ENCODE results near the gene GRK5. TPM values are rescaled to one million over a fixed set of nuclear protein-coding genes. Genes with fewer than 3 reads are reported as not detected.

Gene GRK5
- total RNA-seq, 1 donor from 2014 or later: 163 TPM

DNA sequence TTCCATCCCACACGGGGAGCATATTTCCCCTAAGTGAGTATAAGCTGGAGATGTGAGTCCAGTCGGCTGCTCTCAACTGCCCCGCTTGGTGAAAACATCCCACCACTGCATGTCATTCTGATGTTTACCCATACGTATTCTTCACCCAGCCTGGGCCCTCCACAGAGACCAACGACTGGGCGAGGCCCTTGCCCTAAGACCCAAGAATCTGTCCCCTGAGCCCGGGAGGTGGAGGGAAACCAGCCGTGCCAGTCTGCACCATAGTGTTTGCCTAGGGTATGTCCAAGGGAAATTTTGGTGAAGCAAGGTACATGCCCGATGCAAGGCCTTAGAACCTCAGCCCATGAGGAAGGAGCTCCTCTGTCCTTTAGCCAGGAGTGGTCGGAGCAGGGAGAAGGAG lies 267.2 kb downstream of the GRK5 start:
- Mint-ChIP-seq H3K4me1 (ENCODE audit: unreplicated experiment) (peaks cover 6% of the 10 kb centered on the region), H3K4me3 (ENCODE audit: unreplicated experiment) (no peak overlapping the region), H3K36me3 (ENCODE audit: low read depth, unreplicated experiment) (peaks cover 5% of the 10 kb centered on the region), H3K27ac (ENCODE audit: unreplicated experiment) (no peak overlapping the region), H3K27me3 (ENCODE audit: unreplicated experiment) (peaks cover 5% of the 10 kb centered on the region), H3K9me3 (ENCODE audit: unreplicated experiment) (peaks cover 4% of the 10 kb centered on the region)
- no peak for DNase-seq (ENCODE audit: low spot score)
- no peak for TF ChIP-seq CTCF (IDR thresholded peaks at IDR 0.05; ENCODE audit: unreplicated experiment)

DNA sequence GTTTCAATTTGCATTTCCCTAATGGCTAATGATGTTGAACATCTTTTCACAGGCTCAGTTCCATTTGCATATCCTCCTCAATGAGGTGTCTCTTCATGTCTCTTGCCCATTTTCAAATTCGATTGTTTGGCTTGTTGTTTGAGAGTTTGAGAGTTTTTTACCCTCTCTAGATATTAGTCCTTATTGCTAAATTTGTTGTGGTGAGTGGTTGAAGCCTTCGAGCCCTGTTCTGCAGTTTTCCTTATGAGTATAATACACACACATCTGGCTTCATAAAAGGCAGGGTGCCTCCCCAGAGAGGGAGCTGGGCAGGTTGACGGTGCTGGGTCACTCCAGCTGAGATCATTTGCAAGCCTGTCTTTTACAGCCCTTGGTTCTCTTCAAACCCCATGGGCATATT lies 270.1 kb downstream of the GRK5 start:
- H3K4me3 Mint-ChIP-seq (ENCODE audit: unreplicated experiment): no peak overlapping the region
- no peak for DNase-seq (ENCODE audit: low spot score)
- peaks cover 8% of the 10 kb centered on the region for H3K4me1 Mint-ChIP-seq (ENCODE audit: unreplicated experiment)
- no peak for TF ChIP-seq CTCF (IDR thresholded peaks at IDR 0.05; ENCODE audit: unreplicated experiment)
- peaks cover 4% of the 10 kb centered on the region for H3K9me3 Mint-ChIP-seq (ENCODE audit: unreplicated experiment)
- H3K27me3 Mint-ChIP-seq (ENCODE audit: unreplicated experiment): peaks cover 4% of the 10 kb centered on the region
- peaks cover 5% of the 10 kb centered on the region for H3K36me3 Mint-ChIP-seq (ENCODE audit: low read depth, unreplicated experiment)
- H3K27ac Mint-ChIP-seq (ENCODE audit: unreplicated experiment): no peak overlapping the region

GRCh38 chr10:119478111-119478802 lies 270.9 kb downstream of the GRK5 start:
- H3K27ac Mint-ChIP-seq (ENCODE audit: unreplicated experiment): no peak overlapping the region
- H3K9me3 Mint-ChIP-seq (ENCODE audit: unreplicated experiment): peaks cover 4% of the 10 kb centered on the region
- peaks cover 4% of the 10 kb centered on the region for H3K27me3 Mint-ChIP-seq (ENCODE audit: unreplicated experiment)
- DNase-seq (ENCODE audit: low spot score): no peak
- H3K4me3 Mint-ChIP-seq (ENCODE audit: unreplicated experiment): no peak overlapping the region
- TF ChIP-seq CTCF (IDR thresholded peaks at IDR 0.05; ENCODE audit: unreplicated experiment): no peak
- peaks cover 5% of the 10 kb centered on the region for H3K36me3 Mint-ChIP-seq (ENCODE audit: low read depth, unreplicated experiment)
- H3K4me1 Mint-ChIP-seq (ENCODE audit: unreplicated experiment): peaks cover 8% of the 10 kb centered on the region

- peaks cover 3% of the 10 kb centered on the region for H3K36me3 Mint-ChIP-seq (ENCODE audit: low read depth, unreplicated experiment)
- H3K4me3 Mint-ChIP-seq (ENCODE audit: unreplicated experiment): no peak overlapping the region
- peaks cover 8% of the 10 kb centered on the region for H3K4me1 Mint-ChIP-seq (ENCODE audit: unreplicated experiment)
- no peak overlapping the region for H3K27ac Mint-ChIP-seq (ENCODE audit: unreplicated experiment)
- H3K9me3 Mint-ChIP-seq (ENCODE audit: unreplicated experiment): peaks cover 3% of the 10 kb centered on the region
- peaks cover 4% of the 10 kb centered on the region for H3K27me3 Mint-ChIP-seq (ENCODE audit: unreplicated experiment)
- DNase-seq (ENCODE audit: low spot score): no peak
- no peak for TF ChIP-seq CTCF (IDR thresholded peaks at IDR 0.05; ENCODE audit: unreplicated experiment)
Measured at GRCh38 chr10:119478811-119479341, 271.5 kb downstream of the GRK5 start.

- Mint-ChIP-seq H3K27ac (ENCODE audit: unreplicated experiment) (no peak overlapping the region), H3K36me3 (ENCODE audit: low read depth, unreplicated experiment) (no peaks in the 10 kb centered on the region)
Measured at GRCh38 chr10:119479532-119479931, 272.2 kb downstream of the GRK5 start.

More at GRCh38 chr10:119479532-119479931, 272.2 kb downstream of the GRK5 start:
- Mint-ChIP-seq H3K4me3 (ENCODE audit: unreplicated experiment) (no peak overlapping the region), H3K27me3 (ENCODE audit: unreplicated experiment) (peaks cover 4% of the 10 kb centered on the region), H3K4me1 (ENCODE audit: unreplicated experiment) (peaks cover 8% of the 10 kb centered on the region), H3K9me3 (ENCODE audit: unreplicated experiment) (no peaks in the 10 kb centered on the region)
- DNase-seq (ENCODE audit: low spot score): no peak
- no peak for TF ChIP-seq CTCF (IDR thresholded peaks at IDR 0.05; ENCODE audit: unreplicated experiment)

Measured in endothelial cell (in vitro differentiated cells).